GM21381 (cell line): ENCODE data around the gene CASP9.

Experiments
- ATAC-seq: cut with Tn5 transposase; IDR thresholded peaks from one replicate; pipeline ENCODE4 v1.9.1; 2021; ENCODE audit warnings: mild to moderate bottlenecking, moderate library complexity; ENCODE audit not compliant: unreplicated experiment

Gene CASP9

DNA sequence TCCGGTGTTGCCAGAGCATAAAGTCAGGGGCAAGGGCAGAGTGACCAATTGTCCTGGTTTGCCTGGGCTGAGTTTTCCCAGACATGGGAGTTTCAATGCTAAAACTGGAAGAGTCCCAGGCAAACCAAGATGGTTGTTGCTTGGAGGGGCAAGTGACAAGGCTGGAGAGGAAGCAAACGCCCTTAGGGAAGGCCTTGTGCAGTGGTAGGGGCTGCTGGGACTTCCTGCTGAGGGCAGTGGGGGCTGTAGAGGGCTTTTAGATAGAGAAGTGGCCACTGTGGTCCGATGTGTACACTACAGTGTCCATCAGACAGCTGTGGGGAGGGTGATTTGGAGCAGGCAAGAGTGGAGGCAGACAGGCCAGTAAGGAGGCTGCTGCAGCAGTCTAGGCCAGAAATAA, 74.4 kb downstream of the CASP9 start:
- no peak for ATAC-seq

DNA sequence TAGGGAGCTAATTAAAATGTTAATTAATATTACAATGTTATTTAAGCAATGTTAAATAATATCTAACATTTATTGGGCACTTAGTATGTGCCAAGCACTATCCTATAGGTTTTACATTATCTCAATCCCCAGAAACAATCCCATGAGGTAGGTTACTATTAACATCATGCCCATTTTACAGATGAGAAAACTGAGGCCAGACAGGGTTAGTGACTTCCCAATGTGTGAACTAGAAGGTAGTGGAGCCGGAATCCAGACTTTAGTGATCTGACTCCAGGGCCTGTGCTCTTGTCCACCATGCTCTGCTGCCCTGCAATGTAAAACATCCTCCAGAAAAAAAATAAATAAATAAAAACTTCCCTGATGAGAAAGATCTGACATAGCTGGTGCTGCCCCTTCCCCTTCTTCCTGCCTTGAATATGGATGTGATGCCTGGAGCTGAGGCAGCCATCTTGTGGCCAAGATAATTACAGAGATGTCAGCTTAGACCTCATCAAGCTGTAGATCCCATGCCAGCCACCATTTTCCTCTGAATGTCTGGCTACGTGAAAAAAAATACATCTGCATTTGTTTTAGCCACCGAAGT, 75.0 kb downstream of the CASP9 start:
- ATAC-seq, result no peak

DNA sequence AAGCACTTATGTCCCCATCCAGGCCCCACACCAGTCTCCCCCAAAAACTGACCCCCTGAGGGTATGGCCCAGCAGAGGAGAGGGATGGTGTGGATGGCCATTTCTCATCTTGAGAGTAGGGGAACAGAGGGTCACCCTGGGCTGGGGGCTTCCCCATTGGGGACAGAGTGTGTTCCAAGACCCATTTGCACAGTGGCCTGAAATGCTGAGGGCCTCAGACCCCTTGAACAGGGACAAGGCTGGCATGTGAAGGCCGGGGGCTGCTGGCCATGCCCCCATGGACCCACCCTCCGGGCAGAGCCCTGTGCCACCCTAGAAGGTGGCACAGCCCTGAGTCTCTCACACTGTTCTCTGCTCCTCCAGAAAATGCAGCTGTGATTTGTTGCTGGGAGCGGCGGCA, 77.8 kb downstream of the CASP9 start:
- ATAC-seq, result no peak

DNA sequence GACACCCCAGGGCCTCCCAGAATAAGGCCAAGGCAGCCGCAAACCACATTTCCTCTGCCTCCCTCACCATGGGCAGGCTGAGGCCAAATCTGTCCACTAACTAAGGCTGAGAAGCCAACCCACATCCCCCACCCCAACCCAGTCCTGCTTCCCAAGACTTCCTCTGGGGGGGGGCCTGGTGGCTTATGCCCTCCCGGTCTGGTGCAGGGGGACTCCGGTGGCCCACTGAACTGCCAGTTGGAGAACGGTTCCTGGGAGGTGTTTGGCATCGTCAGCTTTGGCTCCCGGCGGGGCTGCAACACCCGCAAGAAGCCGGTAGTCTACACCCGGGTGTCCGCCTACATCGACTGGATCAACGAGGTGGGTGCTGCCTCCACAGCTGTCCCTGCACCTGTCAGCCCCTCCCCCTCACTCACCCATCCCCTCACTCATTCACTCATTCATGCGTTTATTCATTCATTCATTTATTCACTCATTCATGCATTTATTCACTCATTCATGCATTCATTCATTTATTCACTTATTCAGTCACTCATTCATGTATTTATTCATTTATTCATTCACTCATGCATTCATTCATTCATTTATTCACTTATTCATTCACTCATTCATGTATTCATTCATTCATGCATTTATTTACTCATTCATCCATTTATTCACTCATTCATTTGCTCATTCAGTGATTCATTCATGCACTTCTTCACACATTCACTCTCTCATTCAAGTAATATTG, 78.5 kb downstream of the CASP9 start:
- no peak for ATAC-seq

DNA sequence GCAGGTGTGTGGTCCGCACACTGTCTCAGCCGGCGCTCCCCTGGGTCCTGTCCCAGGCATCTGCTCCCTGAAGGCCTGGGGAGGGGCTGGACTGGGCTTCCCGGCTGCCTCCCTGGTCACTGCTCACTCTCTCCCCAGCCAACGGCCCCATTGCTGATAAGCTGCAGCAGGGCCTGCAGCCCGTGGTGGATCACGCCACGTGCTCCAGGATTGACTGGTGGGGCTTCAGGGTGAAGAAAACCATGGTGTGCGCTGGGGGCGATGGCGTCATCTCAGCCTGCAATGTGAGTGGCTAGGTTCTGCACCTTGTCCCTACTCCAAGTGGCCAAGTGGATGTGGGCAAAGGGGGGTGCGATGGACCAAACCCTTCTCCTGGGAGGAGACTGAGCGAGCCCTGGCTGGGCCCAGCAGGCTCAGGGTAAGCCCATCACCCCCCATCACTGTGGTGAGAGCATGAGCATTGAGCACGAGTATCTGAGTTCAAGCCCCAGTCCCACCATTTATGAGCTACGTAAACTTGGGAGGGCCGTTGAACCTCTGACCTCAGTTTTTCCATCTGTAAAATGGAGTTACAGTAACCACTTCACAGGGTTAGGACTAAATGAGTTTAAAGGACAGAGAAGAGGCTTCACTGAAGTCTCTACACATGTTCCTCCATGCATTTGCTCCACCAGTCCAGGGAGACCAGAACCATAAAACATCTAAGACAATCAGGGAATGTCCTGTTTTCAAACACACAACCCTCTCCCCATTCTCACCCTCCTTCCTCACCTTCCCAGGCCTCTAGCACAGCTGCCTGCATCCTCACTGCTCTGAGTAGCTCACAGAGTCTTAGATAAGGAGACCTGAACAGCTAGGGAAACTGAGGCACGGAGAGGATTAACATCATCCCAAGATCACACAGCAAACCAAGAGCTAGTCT, 79.3 kb downstream of the CASP9 start:
- ATAC-seq, result no peak

DNA sequence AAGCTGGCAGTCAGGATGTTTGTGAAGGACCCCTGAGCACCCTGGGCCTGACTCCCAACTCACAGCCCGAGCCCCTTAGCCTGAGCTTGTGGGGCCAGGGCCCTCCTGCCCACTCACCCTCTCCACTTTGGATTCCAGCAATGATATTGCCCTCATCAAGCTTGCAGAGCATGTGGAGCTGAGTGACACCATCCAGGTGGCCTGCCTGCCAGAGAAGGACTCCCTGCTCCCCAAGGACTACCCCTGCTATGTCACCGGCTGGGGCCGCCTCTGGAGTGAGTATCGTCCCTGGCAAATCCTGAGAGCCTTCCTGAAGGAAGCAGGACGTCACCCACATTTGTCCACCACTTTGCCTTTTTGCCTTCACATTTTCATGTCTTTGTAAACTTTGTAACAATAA, 80.7 kb downstream of the CASP9 start:
- ATAC-seq, result no peak

DNA sequence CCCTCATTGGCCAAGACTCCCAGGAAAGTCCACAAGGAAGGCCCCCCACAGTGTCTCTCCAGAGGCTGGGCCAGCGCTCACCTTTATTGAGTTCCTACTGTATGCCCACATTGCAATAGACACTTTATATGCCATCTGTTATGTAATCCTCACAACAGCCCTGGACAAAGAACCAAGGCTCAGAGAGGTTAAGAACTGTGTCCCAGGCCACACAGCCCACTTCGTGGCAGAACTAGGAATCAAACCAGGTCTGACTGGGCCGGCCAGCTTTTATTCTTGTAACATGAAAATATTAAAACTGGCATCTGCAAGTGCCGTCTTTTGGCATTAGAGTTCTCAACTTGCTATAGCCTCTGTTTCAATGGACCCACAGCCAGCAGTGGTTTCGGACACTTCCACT, 81.3 kb downstream of the CASP9 start:
- ATAC-seq, result no peak

DNA sequence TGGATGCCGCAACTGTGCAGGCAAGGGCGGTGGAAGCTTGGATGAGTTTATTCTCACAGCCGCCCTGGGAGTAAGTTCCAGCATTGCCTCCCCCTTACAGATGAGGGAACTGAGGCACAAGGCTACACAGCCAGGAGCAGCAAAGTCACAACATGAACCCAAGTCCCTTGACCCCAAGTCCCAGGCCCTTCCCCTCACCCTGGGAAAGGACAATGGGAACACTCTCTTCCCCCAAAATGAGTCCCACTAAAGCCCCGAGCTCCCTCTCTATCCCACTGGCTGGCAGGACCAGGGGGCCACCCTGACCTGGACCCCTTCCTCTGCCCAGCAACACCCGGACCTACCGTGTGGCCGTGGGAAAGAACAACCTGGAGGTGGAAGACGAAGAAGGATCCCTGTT, 81.9 kb downstream of the CASP9 start:
- ATAC-seq, result no peak
